GM21737 (cell line): ENCODE data around the gene TRDN.

Source experiments
- ATAC-seq: cut with Tn5 transposase; IDR thresholded peaks from one replicate; pipeline ENCODE4 v1.9.1; 2021; ENCODE audit warnings: mild to moderate bottlenecking, moderate library complexity; ENCODE audit not compliant: unreplicated experiment

The TRDN gene

GRCh38 chr6:123636782-123637181 is at the start of gene TRDN:
Gene TRDN, minus strand, starts transcription at chr6:123636950. Its CDS starts 175 bp downstream, at chr6:123636775.
- ATAC-seq, result no peak

- no peak for ATAC-seq
Measured at GRCh38 chr6:123681957-123682462, 45.3 kb upstream of the TRDN start.

- no peak for ATAC-seq
Measured at GRCh38 chr6:123677897-123678296, 41.1 kb upstream of the TRDN start.

GRCh38 chr6:123676793-123677192 is 40.0 kb upstream of the TRDN start:
- no peak for ATAC-seq

GRCh38 chr6:123668965-123669591 is 32.3 kb upstream of the TRDN start:
- no peak for ATAC-seq

GRCh38 chr6:123668063-123668462 is 31.3 kb upstream of the TRDN start:
- no peak for ATAC-seq

GRCh38 chr6:123663436-123663835 is 26.7 kb upstream of the TRDN start:
- ATAC-seq, result no peak

GRCh38 chr6:123662757-123663156 is 26.0 kb upstream of the TRDN start:
- ATAC-seq, result no peak

- ATAC-seq, result no peak
Measured at GRCh38 chr6:123661105-123661891, 24.5 kb upstream of the TRDN start.

- no peak for ATAC-seq
Measured at GRCh38 chr6:123659960-123660748, 23.4 kb upstream of the TRDN start.

GRCh38 chr6:123658848-123659247 is 22.1 kb upstream of the TRDN start:
- no peak for ATAC-seq

GRCh38 chr6:123655521-123656306 is 19.0 kb upstream of the TRDN start:
- no peak for ATAC-seq

- ATAC-seq, result no peak
Measured at GRCh38 chr6:123648723-123649122, 12.0 kb upstream of the TRDN start.

- no peak for ATAC-seq
Measured at GRCh38 chr6:123648020-123648580, 11.3 kb upstream of the TRDN start.

GRCh38 chr6:123641497-123641896 is 4.7 kb upstream of the TRDN start:
- ATAC-seq, result no peak

GRCh38 chr6:123640567-123641187 is 3.9 kb upstream of the TRDN start:
- no peak for ATAC-seq

- no peak for ATAC-seq
Measured at GRCh38 chr6:123638865-123639264, 2.1 kb upstream of the TRDN start.

GRCh38 chr6:123636282-123636681 is 468 bp downstream of the TRDN start:
- no peak for ATAC-seq

- no peak for ATAC-seq
Measured at GRCh38 chr6:123635567-123635966, 1.2 kb downstream of the TRDN start.

- no peak for ATAC-seq
Measured at GRCh38 chr6:123635144-123635543, 1.6 kb downstream of the TRDN start.
